ENCODE results near the gene CCDC192.
"Not testable (repeated sequence)": the region's sequence is repeated elsewhere in the genome, so short reads cannot be mapped to it uniquely, and the experiment has no call there.

Gene CCDC192

GRCh38 chr5:127741412-127741811 is 38.2 kb downstream of the CCDC192 start:
- no peak overlapping the region for H3K4me3 ChIP-seq (ENCODE audit: low read depth, low read length)
- TF ChIP-seq CTCF (conservative IDR thresholded peaks at IDR 0.05; ENCODE audit: low read depth, low read length), result no peak
- no peak for DNase-seq (ENCODE audit: low read depth)

- DNase-seq (ENCODE audit: low read depth), result no peak
- TF ChIP-seq CTCF (conservative IDR thresholded peaks at IDR 0.05; ENCODE audit: low read depth, low read length), result no peak
- no peak overlapping the region for H3K4me3 ChIP-seq (ENCODE audit: low read depth, low read length)
These were observed 41.0 kb downstream of the CCDC192 start for GRCh38 chr5:127744241-127744640.

- peak; percentile 68 for DNase-seq (ENCODE audit: low read depth)
- H3K4me3 ChIP-seq (ENCODE audit: low read depth, low read length), result no peak overlapping the region
- TF ChIP-seq CTCF (conservative IDR thresholded peaks at IDR 0.05; ENCODE audit: low read depth, low read length), result peak; percentile 68
These were observed 43.6 kb downstream of the CCDC192 start for GRCh38 chr5:127746756-127747155.

GRCh38 chr5:127752503-127753265 is 49.5 kb downstream of the CCDC192 start:
- DNase-seq (ENCODE audit: low read depth); H3K4me3 ChIP-seq (ENCODE audit: low read depth, low read length): not testable (repeated sequence)

- DNase-seq (ENCODE audit: low read depth), result peak; percentile 82
- no peak overlapping the region for H3K4me3 ChIP-seq (ENCODE audit: low read depth, low read length)
- no peak for TF ChIP-seq CTCF (conservative IDR thresholded peaks at IDR 0.05; ENCODE audit: low read depth, low read length)
These were observed 51.1 kb downstream of the CCDC192 start for GRCh38 chr5:127754259-127754658.

GRCh38 chr5:127754706-127755105 is 51.5 kb downstream of the CCDC192 start:
- TF ChIP-seq CTCF (conservative IDR thresholded peaks at IDR 0.05; ENCODE audit: low read depth, low read length), result no peak

GRCh38 chr5:127757576-127757975 is 54.4 kb downstream of the CCDC192 start:
- no peak overlapping the region for H3K4me3 ChIP-seq (ENCODE audit: low read depth, low read length)
- peak; percentile 82 for DNase-seq (ENCODE audit: low read depth)
- peak; percentile 63 for TF ChIP-seq CTCF (conservative IDR thresholded peaks at IDR 0.05; ENCODE audit: low read depth, low read length)

More at GRCh38 chr5:127754706-127755105, 51.5 kb downstream of the CCDC192 start:
- no peak for DNase-seq (ENCODE audit: low read depth)
- H3K4me3 ChIP-seq (ENCODE audit: low read depth, low read length), result no peak overlapping the region

Data from choroid plexus epithelial cell (primary cell).